HFF-Myc (cell line): ENCODE results near the gene GARIN5A.

ENCODE experiments used
- DNase-seq: peaks from one replicate; pipeline ENCODE4 v3.0.0-alpha.2; 2011; ENCODE audit warnings: low read depth; ENCODE audit errors: extremely low read depth
- H3K4me3 ChIP-seq: replicated peaks from 2 replicates; pipeline ENCODE4 v1.5.1; 2011; ENCODE audit warnings: low read depth, mild to moderate bottlenecking, control low read depth, low read length
- CTCF ChIP-seq: IDR thresholded peaks from 2 replicates; pipeline ENCODE4 v1.5.1; 2012; ENCODE audit warnings: mild to moderate bottlenecking, low read depth, low read length, control low read depth; ENCODE audit errors: missing control alignments

GARIN5A gene

GRCh38 chr19:50455992-50456391 is 20.7 kb downstream of the GARIN5A start:
- TF ChIP-seq CTCF = no peak
- no peak for DNase-seq
- H3K4me3 ChIP-seq = no peak overlapping the region

- no peak overlapping the region for H3K4me3 ChIP-seq
- DNase-seq = no peak
Measured at GRCh38 chr19:50453243-50453642, 23.4 kb downstream of the GARIN5A start.

GRCh38 chr19:50451223-50451534 is 25.5 kb downstream of the GARIN5A start:
- no peak overlapping the region for H3K4me3 ChIP-seq
- DNase-seq = no peak

More at GRCh38 chr19:50453243-50453642, 23.4 kb downstream of the GARIN5A start:
- TF ChIP-seq CTCF = no peak

GRCh38 chr19:50450369-50451222 is 26.1 kb downstream of the GARIN5A start:
- H3K4me3 ChIP-seq = no peak overlapping the region

More at GRCh38 chr19:50451223-50451534, 25.5 kb downstream of the GARIN5A start:
- no peak for TF ChIP-seq CTCF

GRCh38 chr19:50449236-50449899 is 27.3 kb downstream of the GARIN5A start:
- TF ChIP-seq CTCF = no peak
- no peak for DNase-seq
- H3K4me3 ChIP-seq = no peak overlapping the region

More at GRCh38 chr19:50450369-50451222, 26.1 kb downstream of the GARIN5A start:
- DNase-seq = no peak
- no peak for TF ChIP-seq CTCF

- H3K4me3 ChIP-seq = no peak overlapping the region
- DNase-seq = no peak
- no peak for TF ChIP-seq CTCF
Measured at GRCh38 chr19:50447750-50448149, 28.9 kb downstream of the GARIN5A start.
